Progenitor cell of endocrine pancreas (in vitro differentiated cells): ENCODE results near the gene SLC6A8. TPM values are rescaled to one million over a fixed set of nuclear protein-coding genes. Genes with fewer than 3 reads are reported as not detected.
A peak's percentile ranks its signal among the peaks of the same experiment; 100 is the strongest.

Experiments used
- DNase-seq: peaks from one replicate; pipeline ENCODE4 v3.0.0; 2021; ENCODE audit warnings: low spot score; ENCODE audit not compliant: unreplicated experiment
- H3K27ac Mint-ChIP-seq: 2 replicates; pipeline ENCODE4 v1.8.0; 2021; ENCODE audit warnings: mild to moderate bottlenecking, moderate library complexity, mixed read lengths
- H3K27me3 Mint-ChIP-seq: 2 replicates; pipeline ENCODE4 v1.8.0; 2021; ENCODE audit warnings: mixed read lengths
- H3K36me3 Mint-ChIP-seq: 2 replicates; pipeline ENCODE4 v1.8.0; 2022; ENCODE audit warnings: mixed read lengths; ENCODE audit not compliant: insufficient read depth
- H3K4me1 Mint-ChIP-seq: 2 replicates; pipeline ENCODE4 v1.8.0; 2021; ENCODE audit warnings: low read depth, mixed read lengths
- H3K4me3 Mint-ChIP-seq: 2 replicates; pipeline ENCODE4 v1.8.0; 2021; ENCODE audit warnings: low read depth, mild to moderate bottlenecking, moderate library complexity, mixed read lengths
- H3K9me3 Mint-ChIP-seq: 2 replicates; pipeline ENCODE4 v1.8.0; 2021; ENCODE audit warnings: low read depth, mixed read lengths
- CTCF ChIP-seq: fragments of 200-600 bp; sonication (generic); IDR thresholded peaks from one replicate; pipeline ENCODE4 v1.5.0; 2021; ENCODE audit warnings: antibody characterized with exemption, mild to moderate bottlenecking; ENCODE audit not compliant: unreplicated experiment
- total RNA-seq: library from RNA; stranded (reverse); gene quantifications from 2 replicates; pipeline ENCODE4 v1.2.1, GENCODE V29; 2021

SLC6A8 gene
- total RNA-seq, 1 donor from 2014 or later: 52.2 TPM

- no peak for DNase-seq
- H3K27me3 Mint-ChIP-seq: peaks cover 11% of the 10 kb centered on the region
These were observed 44.0 kb upstream of the SLC6A8 start for GRCh38 chrX:153643431-153644351.

DNA sequence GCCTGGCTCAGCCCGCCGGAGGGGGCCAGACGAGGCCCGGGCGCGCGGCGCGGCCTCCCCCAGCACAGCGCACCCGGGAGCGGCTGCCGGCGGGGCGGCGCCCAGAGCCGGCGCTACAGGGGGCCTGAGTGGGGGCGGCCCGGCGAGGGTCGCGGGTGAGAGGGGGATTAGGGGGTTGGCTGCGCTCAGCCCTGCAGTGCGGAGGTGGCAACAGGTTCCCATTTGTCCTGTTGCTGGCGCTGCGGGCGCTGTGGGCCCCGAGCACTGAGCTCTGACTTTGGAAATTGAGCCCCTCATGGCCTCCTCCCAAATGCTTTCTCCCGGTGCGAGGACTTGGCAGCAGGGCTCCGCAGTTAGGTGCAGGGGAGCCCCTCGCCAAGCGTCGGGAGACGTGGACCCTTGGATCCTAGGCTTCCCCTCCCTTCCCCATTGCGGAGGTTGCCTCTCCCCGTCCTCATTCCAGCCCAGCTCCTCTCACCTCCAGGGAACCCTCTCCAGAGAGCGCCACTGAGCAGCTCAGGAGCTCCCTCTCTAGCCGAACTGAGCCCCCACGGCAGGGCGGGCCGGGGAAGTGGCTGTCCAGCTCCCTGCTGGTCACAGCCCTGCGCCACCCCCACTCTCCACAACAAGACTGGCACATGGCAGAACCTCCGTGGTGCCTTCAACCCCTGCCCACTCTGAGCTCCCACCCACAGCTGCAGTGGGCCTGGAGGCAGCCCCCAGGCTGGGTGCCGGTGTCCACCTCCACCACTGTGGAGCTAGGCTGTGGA lies 43.2 kb upstream of the SLC6A8 start:
- H3K27ac Mint-ChIP-seq: peak overlapping the region; percentile 59
- no peak for TF ChIP-seq CTCF
- H3K4me1 Mint-ChIP-seq: peaks cover 18% of the 10 kb centered on the region
- peak overlapping the region; percentile 46 for H3K4me3 Mint-ChIP-seq
- H3K9me3 Mint-ChIP-seq: no peaks in the 10 kb centered on the region
- no peaks in the 10 kb centered on the region for H3K36me3 Mint-ChIP-seq
- peaks cover 11% of the 10 kb centered on the region for H3K27me3 Mint-ChIP-seq
- DNase-seq: no peak

More at GRCh38 chrX:153643431-153644351, 44.0 kb upstream of the SLC6A8 start:
- no peaks in the 10 kb centered on the region for H3K36me3 Mint-ChIP-seq
- TF ChIP-seq CTCF: peak; percentile 23
- H3K27ac Mint-ChIP-seq: no peak overlapping the region
- no peaks in the 10 kb centered on the region for H3K9me3 Mint-ChIP-seq
- H3K4me3 Mint-ChIP-seq: peak overlapping the region; percentile 58
- peaks cover 22% of the 10 kb centered on the region for H3K4me1 Mint-ChIP-seq

DNA sequence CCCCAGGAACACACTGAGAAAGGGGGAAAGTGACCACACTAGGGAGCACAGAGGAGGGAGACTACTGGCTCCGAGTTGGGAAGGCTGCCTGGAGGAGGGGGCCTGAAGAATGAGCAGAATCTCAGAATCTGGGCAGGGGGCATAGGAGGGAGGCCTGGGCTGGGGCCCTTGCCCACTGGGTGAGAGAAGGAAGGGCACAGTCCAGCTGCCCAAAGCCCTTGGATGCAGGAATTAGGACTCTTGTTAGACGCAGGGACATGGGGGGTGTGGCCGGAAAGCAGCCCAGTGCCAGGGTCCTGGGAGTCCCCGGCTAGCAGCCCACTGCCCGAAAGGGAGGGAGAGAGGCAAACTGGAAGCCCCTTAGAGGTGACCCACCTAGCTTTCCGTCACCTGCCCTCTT lies 42.6 kb upstream of the SLC6A8 start:
- peaks cover 18% of the 10 kb centered on the region for H3K4me1 Mint-ChIP-seq
- peaks cover 1% of the 10 kb centered on the region for H3K36me3 Mint-ChIP-seq
- TF ChIP-seq CTCF: no peak
- peaks cover 11% of the 10 kb centered on the region for H3K27me3 Mint-ChIP-seq
- peak overlapping the region; percentile 67 for H3K27ac Mint-ChIP-seq
- H3K4me3 Mint-ChIP-seq: no peak overlapping the region
- H3K9me3 Mint-ChIP-seq: no peaks in the 10 kb centered on the region
- DNase-seq: no peak

DNA sequence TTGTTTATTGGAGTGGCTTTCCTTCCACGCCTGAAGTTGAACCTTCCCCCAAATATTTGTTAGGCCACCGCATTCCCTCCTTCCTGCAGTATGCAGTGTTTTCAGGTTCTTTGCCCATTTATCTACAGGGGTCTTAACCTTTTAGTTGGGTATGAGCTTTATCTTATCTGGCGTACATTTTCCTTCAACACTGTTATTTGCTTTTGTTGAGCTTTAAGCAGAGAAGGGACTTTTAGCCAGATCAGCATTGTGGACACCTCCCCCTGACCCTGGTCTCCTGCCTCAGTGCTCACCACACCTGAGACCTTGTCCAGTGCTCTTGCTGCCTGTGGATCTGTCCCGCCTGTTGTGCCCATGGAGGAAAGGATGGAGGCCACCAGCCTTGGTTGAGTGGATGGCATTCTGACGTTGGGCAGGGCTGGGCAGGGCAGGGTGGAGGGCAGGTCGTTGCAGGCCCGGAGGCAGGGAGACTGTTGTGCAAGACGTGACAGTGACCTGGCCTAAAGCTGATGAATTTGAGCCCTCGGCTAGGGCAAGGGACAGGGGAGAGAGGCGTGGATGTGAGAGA lies 41.7 kb upstream of the SLC6A8 start:
- Mint-ChIP-seq H3K4me1 (peaks cover 16% of the 10 kb centered on the region), H3K9me3 (no peaks in the 10 kb centered on the region), H3K4me3 (peak overlapping the region; percentile 49), H3K27me3 (peaks cover 8% of the 10 kb centered on the region), H3K36me3 (peaks cover 1% of the 10 kb centered on the region), H3K27ac (peak overlapping the region; percentile 89)
- no peak for TF ChIP-seq CTCF
- no peak for DNase-seq
